Measurements from ENCODE around the gene SLC39A3.
A peak's percentile ranks its signal among the peaks of the same experiment; 100 is the strongest.

The SLC39A3 gene

DNA sequence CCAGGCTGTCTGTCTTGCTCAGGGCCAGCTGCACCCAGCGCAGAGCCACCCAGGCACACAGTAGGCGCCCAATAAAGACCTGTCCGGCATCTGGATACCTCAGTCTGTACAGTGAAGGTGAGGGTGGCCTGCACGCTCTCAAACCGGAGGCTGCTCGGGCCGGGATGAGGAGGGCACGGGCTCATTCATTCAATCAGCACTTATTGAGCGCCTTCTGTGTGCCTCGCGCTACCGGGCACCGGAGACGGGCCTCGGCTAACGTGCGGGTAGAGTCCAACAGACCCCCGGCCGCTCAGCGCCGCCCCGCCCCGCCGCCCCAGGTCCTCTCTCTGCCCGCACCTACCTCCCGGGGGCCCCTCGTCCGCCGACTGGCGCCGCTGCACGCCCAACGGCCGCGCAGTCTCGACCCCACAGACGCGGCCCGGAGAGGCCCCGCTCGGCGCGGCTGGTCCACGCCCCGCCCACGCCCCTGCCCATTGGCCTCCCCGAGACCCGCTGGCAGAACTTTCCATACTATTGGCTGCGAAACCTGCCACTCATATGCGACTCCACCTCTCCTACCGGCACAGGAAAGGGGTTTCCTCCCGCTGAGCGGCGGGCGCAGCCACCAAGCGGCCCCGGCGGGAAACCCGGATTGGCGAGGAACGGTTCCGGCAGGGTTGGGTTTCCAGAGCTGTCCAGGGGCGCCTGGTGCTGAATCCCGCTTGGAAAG, at the start of gene SLC39A3:
Gene SLC39A3, minus strand, starts transcription at position 416 of the 712 bp plus-strand sequence. CDS start 2,760 bp downstream, outside the sequence.
- peak; percentile 98 for DNase-seq

- no peak for DNase-seq
These were observed 48.4 kb upstream of the SLC39A3 start for GRCh38 chr19:2788237-2788636.

DNA sequence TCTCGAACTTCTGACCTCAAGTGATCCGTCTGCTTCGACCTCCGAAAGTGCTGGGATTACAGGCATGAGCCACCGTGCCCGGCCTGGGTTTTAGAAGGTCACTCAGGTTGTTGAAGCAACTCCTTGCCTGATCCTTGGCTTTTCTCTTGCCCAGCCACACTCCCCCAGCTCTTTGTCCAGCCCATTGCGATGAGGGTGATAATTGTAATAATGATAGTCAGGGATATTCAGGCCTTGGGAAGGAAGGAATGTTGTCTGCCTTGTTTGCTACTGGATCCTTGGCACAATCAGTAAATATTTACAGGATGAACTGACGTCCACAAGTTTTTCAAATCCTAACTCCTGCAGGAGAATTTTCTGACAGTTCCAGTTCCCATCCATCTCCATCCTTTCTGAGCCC, 47.3 kb upstream of the SLC39A3 start:
- DNase-seq: no peak

DNA sequence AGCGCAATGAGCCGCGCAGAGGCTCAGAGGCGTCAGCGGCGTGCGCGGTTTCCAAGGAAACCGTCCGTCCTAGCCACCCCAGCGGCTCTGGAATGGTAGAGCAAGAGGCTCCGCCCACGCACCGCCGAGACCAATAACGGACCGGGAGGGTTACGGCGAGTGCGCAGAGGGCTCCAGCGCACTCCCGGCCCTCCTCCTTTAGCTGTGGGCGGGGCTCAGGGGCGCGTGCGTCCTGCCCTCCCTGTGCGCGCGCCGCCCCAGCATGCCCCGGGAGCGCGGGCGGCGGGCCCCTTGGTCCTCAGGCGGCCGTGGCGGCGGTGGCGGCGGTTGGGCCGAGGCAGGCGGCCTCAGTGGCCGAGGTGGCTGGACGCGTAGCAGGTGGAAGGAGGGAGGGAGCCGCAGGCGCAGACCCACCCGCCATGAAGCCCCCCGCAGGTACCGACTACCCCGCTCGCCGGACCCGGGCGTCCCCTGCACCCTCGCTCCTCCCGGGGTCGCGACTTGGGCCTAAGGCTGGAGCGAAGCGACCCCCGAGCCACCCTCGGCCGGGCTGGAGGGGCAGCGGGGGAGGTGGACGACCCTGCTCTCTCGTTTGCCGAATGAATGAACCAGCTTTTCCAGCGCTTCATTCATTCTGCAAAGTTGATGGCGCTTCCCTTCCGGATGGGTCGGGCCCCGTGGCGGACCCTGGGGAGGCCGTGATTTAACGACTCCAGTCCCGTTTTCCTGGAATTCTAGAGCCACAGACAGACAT, 45.6 kb upstream of the SLC39A3 start, which contains the start of gene THOP1:
Gene THOP1, plus strand, starts transcription at position 260 of the 754 bp plus-strand sequence. Its CDS starts 160 bp downstream, at position 420.
- DNase-seq: peak; percentile 99

DNA sequence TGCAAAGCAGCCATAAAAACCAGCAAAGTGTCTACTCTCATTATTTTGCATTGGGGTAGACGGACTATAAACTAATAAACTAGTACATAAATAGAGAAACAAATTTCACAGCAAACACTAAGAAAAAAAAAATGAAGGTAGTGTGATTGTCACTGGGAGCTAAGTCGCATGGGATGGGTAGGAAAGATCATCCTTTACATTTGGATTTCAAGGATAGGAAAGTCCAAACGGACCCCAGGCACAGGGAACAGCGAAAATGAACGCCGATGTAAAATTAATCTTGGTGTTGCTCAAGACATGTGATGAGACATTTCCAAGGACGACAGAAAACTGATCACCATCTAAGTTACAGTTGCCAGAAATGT, 43.9 kb upstream of the SLC39A3 start:
- DNase-seq: no peak

GRCh38 chr19:2782936-2783780, 43.3 kb upstream of the SLC39A3 start, which contains the start of gene SGTA:
Gene SGTA (minus strand): TSS chr19:2783273. CDS start chr19:2769068, 14,205 bp downstream.
- peak; percentile 96 for DNase-seq

DNA sequence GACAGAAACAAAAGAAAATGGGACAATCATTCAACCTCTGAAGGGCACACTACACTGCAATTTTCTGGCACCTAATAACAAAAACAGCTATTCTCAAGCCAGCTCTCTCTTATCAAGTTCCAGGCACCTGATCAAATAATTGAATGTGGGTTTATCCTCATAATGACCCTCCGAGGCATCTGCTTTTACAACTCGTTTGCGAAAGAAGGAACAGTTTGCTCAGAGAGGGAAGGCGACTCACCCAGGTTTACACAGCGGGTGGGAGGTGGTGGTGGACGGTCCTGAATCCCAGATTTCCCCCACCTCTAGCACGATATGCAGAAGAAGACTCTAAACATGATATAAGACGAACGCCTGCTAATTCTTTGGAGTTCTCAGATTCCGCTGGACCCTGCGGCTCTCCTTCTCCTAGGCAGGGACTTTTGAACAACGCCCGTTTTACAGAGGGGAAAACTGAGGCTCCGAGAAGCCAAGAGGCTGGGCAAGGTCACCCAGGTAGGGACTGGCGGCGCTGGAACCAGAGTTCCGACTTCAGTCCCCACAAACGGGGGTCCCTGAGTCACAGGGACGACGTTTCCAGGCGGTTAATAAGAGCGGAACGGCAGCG, 42.6 kb upstream of the SLC39A3 start:
- no peak for DNase-seq

DNA sequence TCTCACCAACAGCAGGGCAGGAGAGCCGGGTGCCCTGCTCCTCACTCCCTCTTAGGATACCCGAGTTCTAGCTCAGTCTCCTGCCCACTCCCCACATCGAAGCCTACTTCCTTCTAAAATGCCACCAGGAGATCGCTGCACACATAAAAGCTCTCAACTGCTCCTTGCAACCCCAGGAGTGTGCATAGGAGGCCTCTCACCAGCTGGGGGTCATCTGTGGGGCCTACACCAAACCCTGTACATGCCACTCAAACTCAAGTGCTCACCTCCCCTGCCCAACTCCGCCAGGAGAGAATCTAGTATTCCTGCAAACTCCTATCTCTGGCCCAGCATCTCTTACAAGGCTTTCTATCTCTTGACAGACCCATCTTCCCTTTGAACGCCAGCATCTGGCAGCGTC, 40.5 kb upstream of the SLC39A3 start:
- DNase-seq: no peak

DNA sequence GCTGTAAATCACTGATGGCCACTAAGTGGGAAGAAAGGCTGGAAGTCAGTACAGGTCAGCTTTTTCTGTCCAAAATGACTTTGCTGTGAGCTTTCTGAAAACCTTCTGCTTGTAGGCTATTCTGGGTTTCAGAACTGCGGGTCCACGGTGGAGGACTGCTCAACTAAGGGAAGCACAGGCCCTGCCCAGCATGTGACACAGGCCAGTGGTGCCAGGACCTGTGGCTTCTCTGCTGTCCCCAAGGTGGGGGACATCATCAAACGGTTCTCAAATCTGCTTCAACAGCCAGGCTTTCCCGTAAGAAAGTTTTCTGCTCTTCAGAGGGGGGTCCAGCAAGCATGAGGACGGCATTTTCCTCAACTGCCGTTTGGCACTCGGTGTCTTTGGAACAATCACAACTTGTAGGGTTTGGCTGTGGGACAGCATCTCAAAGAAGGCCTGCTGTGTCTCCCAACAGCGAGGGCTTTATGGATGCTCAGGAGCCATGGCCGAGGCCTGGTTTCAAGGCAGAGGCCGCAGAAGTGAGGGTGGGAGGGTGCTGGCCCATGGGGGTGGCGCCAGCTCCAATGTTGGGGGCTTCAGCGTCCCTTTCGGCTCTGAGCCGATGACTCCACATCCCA, 39.4 kb upstream of the SLC39A3 start:
- DNase-seq: no peak

DNA sequence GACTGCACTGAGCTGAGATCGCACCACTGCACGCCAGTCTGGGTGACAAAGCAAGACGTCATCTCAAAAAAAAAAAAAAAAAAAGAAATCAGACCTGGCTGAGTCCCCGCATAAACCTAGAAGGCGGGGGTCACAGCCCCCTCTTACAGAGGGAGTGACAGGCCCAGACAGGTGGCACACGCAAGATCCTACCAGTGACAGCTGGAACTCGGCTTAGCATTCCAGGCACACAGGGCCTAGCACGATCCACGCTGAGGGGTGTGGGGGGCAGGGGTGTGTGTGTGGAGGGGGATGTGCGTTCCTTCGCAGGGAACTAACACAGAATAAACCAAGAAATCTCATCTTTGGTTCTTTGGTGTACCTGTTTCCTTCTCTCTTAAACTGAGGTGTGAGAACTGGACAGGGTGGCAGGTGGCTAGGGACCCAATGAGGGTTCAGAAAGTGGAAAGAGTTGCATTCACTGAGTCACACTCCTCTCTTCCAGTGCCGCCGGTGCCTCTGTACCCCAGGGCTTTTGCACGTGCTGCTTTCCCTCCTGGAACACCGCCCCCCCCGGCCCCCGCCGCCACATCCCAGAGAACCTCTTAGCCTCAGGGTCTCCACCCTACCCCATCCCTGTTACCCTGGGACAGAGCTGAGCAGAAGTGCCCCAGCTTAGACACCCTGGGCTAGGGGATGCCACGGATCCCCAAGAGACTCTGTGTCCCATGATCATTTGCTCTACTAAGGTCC, 38.3 kb upstream of the SLC39A3 start:
- DNase-seq: no peak

GRCh38 chr19:2775556-2776430, 36.0 kb upstream of the SLC39A3 start:
- peak; percentile 78 for DNase-seq

- DNase-seq: no peak
These were observed 35.2 kb upstream of the SLC39A3 start for GRCh38 chr19:2774953-2775555.

GRCh38 chr19:2774083-2774679, 34.4 kb upstream of the SLC39A3 start:
- no peak for DNase-seq

- DNase-seq: no peak
These were observed 32.2 kb upstream of the SLC39A3 start for GRCh38 chr19:2771786-2772674.

DNA sequence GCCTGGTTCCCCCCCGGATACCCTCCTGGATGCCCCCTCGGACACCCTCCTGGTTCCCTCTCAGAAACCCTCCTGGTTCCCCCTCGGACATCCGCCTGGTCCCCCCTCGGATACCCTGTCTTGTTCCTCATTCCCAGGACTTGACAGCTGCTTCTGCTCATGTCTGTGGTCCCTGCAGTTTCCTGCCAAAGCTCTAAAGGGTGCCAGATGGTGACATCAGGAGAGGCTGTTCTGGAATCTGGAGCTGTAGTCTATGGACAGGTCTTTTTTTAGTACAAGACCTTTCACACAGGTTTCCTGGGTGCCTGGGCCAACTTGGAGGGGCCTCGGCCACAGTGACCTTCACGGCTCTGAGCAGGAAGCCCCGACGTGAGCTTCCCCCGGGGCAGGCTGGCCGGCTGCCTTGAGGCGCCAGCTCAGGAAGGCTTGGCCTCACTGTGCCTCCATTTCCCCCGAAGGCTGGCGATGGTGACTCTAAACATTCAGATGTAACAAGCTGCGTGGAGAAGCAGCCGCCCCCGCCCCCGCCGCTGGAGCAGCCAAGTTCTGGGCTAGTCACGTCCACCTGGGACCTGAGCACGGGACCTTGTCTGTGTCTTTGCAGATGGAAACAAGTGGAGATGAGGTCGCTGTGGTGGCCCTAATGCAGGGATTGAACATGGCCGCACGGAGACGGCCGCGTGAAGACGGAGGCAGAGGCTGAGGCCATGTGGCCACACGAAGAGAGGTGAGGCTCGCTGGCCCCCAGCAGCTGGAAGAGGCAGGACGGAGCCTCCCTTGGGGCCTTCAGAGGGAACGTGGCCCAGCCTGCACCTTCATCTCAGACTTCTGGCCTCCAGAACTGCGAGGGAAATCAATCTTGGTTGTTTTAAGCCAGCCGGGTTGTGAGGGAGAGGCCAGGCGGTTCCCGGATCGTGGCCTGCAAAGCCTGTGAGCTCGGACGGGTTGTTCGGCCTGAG, 30.5 kb upstream of the SLC39A3 start:
- DNase-seq: no peak

DNA sequence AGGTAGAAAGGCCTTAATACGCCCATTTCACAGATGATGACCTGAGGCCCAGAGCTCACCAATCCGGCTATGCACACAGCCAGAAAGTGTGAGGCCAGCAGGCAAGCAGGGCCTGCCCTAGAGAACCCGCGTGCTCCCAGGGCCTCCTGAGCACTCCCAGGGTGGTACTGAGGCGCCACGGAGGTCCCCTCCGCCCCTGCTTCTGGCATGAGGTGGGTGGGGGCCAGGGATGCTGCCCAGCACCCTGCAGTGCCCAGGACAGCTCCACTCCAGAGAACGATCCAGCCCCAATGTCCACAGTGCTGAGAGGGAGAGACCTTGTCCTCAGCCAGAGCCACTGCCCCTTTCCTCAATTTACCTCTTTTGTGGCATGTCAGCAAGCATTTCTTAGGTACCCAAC, 29.4 kb upstream of the SLC39A3 start:
- DNase-seq: no peak

Data from CD4-positive, alpha-beta T cell treated with Interleukin-17A for 4 hours (primary cell).